HFFc6 (cell line): Measurements from ENCODE around the gene PARD3B. TPM values are rescaled to one million over a fixed set of nuclear protein-coding genes. Genes with fewer than 3 reads are reported as not detected.

Experiments used
- DNase-seq: peaks from one replicate; pipeline ENCODE4 v3.0.0-alpha.2; 2018
- H3K27ac Mint-ChIP-seq: 2 replicates; pipeline ENCODE4 v1.8.0; 2020; ENCODE audit warnings: mild to moderate bottlenecking, mixed read lengths
- H3K27me3 Mint-ChIP-seq: 2 replicates; pipeline ENCODE4 v1.8.0; 2021; ENCODE audit warnings: mild to moderate bottlenecking, moderate library complexity, mixed read lengths; ENCODE audit not compliant: insufficient read depth
- H3K36me3 Mint-ChIP-seq: 2 replicates; pipeline ENCODE4 v1.8.0; 2021; ENCODE audit warnings: low read depth, mixed read lengths
- H3K4me1 Mint-ChIP-seq: 2 replicates; pipeline ENCODE4 v1.8.0; 2020; ENCODE audit warnings: low read depth, mixed read lengths
- H3K4me3 Mint-ChIP-seq: 2 replicates; pipeline ENCODE4 v1.8.0; 2020; ENCODE audit warnings: mild to moderate bottlenecking, moderate library complexity, mixed read lengths
- H3K9me3 Mint-ChIP-seq: 2 replicates; pipeline ENCODE4 v1.8.0; 2020; ENCODE audit warnings: mild to moderate bottlenecking, mixed read lengths
- CTCF ChIP-seq: fragments of 200-600 bp; sonication (generic); IDR thresholded peaks from 2 replicates; pipeline ENCODE4 v1.5.0; 2021; ENCODE audit warnings: antibody characterized with exemption, mild to moderate bottlenecking
- total RNA-seq, 6 experiments: library from RNA; stranded (reverse); fragmentation: NEBNext Ultra II Directional; extraction: Animal tissue kit (Norgen Biotek cat#: 25700); gene quantifications; 2 replicates in 1 of 6; 3 replicates in 5 of 6; pipeline ENCODE4 v1.2.3, GENCODE V29; 2021

Gene PARD3B
- total RNA-seq, 6 experiments from 2014 or later, result 14.0 to 22.4 (median 15.3) TPM

GRCh38 chr2:205464681-205465080, 919.4 kb downstream of the PARD3B start:
- Mint-ChIP-seq H3K27me3 (no peaks in the 10 kb centered on the region; the same call in 1 of the 2 replicates), H3K4me1 (peaks cover 31% of the 10 kb centered on the region), H3K4me3 (no peak overlapping the region), H3K9me3 (no peaks in the 10 kb centered on the region), H3K27ac (no peak overlapping the region), H3K36me3 (peaks cover 9% of the 10 kb centered on the region; the same call in 1 of the 2 replicates)
- no peak for DNase-seq
- TF ChIP-seq CTCF, result no peak

- Mint-ChIP-seq H3K4me1 (peaks cover 29% of the 10 kb centered on the region), H3K27me3 (no peaks in the 10 kb centered on the region; the same call in 1 of the 2 replicates), H3K4me3 (no peak overlapping the region), H3K36me3 (peaks cover 5% of the 10 kb centered on the region; the same call in 1 of the 2 replicates), H3K9me3 (no peaks in the 10 kb centered on the region), H3K27ac (no peak overlapping the region)
- TF ChIP-seq CTCF, result no peak
- no peak for DNase-seq
Observed at GRCh38 chr2:205465791-205466190, 920.5 kb downstream of the PARD3B start.

- TF ChIP-seq CTCF, result no peak
- H3K4me1 Mint-ChIP-seq, result peaks cover 25% of the 10 kb centered on the region
Observed at GRCh38 chr2:205471776-205472175, 926.5 kb downstream of the PARD3B start.

GRCh38 chr2:205473791-205474190, 928.5 kb downstream of the PARD3B start:
- peaks cover 39% of the 10 kb centered on the region for H3K4me1 Mint-ChIP-seq
- no peak for TF ChIP-seq CTCF

More at GRCh38 chr2:205471776-205472175, 926.5 kb downstream of the PARD3B start:
- no peaks in the 10 kb centered on the region for H3K9me3 Mint-ChIP-seq
- no peak for DNase-seq
- H3K27me3 Mint-ChIP-seq, result no peaks in the 10 kb centered on the region; the same call in 1 of the 2 replicates
- no peak overlapping the region for H3K27ac Mint-ChIP-seq
- H3K36me3 Mint-ChIP-seq, result no peaks in the 10 kb centered on the region
- H3K4me3 Mint-ChIP-seq, result no peak overlapping the region

GRCh38 chr2:205474741-205475415, 929.6 kb downstream of the PARD3B start:
- peaks cover 39% of the 10 kb centered on the region for H3K4me1 Mint-ChIP-seq
- H3K4me3 Mint-ChIP-seq, result peak overlapping the region; percentile 47
- H3K27me3 Mint-ChIP-seq, result no peaks in the 10 kb centered on the region
- no peaks in the 10 kb centered on the region for H3K9me3 Mint-ChIP-seq
- no peak for TF ChIP-seq CTCF
- peak; percentile 50 for DNase-seq
- H3K27ac Mint-ChIP-seq, result peak overlapping the region; percentile 34
- no peaks in the 10 kb centered on the region; the same call in 1 of the 2 replicates for H3K36me3 Mint-ChIP-seq

More at GRCh38 chr2:205473791-205474190, 928.5 kb downstream of the PARD3B start:
- no peak overlapping the region for H3K27ac Mint-ChIP-seq
- no peaks in the 10 kb centered on the region for H3K36me3 Mint-ChIP-seq
- no peaks in the 10 kb centered on the region; the same call in 1 of the 2 replicates for H3K27me3 Mint-ChIP-seq
- no peak for DNase-seq
- H3K9me3 Mint-ChIP-seq, result no peaks in the 10 kb centered on the region
- H3K4me3 Mint-ChIP-seq, result no peak overlapping the region
